ENCODE measurements around the gene HPS1.

HPS1 gene

DNA sequence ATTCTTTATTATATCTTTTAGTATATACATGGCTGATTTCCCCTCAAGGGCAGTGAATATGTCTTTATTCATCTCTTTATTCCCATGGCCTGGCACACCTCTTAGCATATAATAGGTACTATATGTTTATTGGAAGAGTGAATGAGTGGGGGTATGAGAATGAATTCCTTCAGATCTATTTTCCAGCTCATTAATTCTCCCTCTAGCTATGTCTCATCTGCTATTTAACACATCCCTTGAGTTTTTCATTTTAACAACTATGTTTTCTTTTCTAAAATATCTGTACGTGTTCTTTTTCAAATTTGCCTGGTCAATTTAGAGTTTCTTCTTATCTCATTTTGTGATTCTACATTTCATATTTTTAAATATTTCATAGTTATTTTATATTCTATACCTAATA, 14.4 kb downstream of the HPS1 start:
- DNase-seq (ENCODE audit: low spot score), result no peak

DNA sequence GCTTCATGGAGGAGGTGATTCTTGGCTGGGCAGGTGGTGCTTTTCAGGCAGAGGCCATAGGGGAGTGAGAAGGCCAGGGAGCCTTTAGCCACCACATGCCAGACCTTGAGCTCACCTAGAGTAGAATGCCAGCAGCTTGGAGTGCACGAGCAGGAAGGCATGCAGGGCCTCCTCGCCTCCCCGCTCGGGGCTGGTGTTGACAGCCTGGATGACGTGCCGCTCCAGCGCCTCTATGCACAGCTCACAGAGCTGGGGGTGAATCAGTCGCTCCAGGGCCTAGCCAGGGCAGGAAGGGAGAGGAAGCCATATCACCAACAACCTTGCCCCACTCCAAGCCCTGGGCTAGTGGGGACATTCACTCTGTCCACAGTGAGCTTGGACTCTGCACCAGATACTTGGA, 15.7 kb downstream of the HPS1 start:
- DNase-seq (ENCODE audit: low spot score), result no peak

DNA sequence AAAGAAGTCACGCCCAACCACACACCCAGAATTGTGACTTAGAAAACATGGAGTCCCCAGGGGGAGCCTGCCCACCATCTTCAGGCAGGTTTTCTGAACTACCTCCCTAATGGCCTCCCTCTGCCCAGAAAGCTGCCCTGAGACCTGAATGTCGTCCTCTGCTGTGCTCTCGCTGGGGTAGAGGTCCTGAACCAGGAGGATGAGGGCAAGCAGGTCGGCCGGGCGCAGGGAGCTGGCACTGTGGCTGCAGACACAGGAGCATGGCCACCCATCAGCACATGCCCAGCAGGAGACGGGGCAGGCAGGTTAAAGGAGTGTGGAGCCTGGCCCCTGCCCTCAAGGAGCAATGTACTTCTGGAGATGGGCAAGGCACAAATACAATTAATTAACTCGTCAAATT, 16.3 kb downstream of the HPS1 start:
- no peak for DNase-seq (ENCODE audit: low spot score)

DNA sequence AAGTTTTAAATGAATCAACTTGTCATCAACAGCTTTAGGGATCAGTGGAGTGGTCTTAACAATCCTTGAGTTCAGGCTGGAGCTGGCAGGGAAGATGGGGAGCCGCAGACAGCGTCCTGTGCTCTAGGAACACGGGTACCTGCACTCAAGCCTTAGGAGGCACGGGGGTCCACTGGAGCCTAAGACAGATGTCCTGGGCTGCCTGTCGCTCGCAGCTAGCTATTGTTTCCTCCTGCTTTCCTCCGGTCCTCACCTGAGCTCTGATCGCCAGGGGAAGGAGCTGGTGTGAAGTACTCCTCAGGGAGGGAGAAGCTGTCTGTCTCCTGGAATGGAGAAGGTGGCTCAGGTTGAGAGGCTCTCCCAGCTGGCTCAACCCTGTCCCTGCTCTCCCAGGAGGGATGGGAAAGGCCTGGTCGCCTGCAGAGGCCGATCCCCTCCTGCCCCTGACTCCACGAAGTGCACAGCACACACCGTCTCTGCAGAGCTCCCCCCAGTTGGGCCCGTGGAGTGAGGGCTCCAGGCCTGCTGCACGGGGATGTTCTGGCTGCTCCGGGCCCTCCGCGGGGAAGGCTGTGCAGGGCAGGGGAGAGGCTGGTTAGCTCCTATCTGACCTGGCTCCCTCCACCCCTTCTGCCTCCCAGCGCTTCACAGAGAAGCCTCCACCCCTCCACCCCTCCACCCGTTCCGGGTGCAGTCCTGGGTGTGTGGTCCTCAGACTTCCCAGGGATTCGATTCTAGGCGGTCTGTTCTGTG, 17.2 kb downstream of the HPS1 start:
- DNase-seq (ENCODE audit: low spot score), result no peak

DNA sequence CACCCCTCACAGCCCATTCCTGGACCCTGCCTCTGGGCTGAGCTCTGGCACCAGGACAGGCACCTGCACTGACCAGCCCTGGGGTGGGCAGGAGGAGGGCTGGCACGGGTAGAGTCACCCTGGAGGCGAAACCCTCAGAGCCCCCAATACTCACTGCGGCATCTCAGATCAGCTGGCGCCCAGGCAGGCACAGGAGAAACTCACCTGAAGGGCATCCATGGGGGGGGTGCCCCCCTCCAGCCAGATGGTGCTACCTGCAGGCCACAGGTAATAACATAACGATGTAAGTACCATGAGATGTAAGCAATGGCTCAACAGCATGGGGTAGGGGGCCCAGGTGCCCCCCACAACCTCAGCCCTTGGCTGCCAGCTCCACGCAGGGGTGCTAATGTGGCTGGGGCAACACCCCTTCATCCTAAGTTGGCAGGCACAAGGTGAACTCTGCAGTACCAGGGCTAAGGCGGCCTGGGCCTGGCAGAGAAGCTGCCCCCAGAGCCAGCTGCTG, 19.7 kb downstream of the HPS1 start:
- no peak for DNase-seq (ENCODE audit: low spot score)

DNA sequence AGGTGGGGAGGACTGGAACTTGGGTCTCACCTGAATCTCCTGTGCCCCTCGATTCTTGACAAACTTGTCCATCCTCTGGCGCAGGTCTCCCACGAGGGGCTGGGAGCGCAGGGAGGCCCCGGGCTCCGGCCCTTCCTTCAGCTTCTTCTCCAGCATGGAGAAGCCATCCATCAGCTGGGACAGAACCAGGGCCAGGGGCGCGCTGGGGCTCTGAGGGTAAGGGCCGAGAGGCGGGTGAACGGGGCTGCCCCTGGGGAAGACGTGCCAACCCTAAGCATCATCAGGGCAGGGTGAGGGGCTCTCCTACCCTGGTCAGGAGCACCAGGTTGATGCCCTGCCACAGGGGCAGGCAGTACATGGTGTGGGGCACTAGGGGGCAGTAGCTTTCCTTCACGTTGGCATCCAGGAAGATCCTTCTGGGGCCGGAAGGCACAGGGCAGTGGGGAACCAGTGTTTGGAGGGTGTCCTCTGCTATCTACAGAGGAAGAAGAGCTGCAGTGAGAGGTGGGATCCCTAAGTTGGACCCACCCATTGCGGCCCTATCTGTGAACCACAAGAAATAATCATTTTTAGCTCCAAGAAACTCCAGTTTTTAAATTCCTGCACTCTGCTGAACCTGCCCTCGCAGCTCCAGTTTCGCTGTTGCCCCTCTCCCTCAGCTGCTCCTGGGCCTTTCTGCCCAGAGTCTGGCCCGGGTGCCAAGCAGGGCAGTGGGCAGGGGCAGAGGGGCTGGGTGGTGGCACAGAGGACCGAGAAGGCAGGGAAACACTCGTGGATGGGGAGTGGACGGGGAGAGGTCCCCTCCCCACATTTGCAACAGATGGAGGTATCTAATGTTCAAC, 21.0 kb downstream of the HPS1 start:
- DNase-seq (ENCODE audit: low spot score), result no peak

DNA sequence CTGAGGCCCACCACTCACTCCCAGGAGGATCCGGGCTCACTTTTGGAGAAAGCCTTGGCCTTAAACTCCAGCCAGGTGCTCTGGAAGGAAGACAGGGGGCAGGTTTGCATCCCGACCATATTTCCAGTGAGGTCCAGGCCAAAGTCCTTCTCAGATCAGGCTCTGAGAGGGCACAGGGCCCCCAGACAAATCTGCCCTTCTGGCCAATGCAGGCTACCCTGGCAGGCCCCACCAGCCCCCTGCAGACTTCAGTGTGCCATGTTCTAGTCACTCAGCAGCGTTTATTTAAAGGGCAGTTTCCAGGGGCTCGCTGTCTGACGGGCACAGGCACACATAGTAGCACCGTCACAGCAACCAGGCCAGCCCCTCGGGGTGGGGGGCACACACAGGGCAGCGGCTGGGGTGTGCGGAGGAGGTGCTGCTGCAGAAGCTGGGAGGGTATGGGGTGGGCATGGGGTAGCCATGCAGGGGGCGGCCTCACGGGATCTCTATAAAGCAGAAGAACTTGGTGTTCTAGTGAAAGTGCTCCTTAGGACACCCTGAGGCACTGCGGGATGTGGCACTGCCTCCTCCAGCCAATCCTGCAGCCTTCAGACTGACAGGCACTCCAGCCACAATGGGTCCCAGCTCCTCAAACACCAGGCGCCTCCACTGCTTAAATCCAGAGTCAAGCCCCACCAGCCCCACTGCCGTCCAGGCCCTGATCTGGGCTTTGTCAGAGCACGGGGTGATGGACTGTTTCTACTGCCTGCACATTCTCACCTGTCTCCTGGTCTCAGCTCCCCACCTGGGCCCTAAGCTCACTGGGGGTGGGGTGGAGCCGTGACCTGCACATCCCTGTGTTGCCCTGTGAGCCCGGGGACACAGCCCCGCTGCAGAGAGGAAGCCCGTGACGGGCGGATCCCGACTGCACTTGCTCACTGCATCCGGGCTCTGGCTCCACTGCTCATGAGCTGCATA, 22.2 kb downstream of the HPS1 start:
- DNase-seq (ENCODE audit: low spot score), result no peak

DNA sequence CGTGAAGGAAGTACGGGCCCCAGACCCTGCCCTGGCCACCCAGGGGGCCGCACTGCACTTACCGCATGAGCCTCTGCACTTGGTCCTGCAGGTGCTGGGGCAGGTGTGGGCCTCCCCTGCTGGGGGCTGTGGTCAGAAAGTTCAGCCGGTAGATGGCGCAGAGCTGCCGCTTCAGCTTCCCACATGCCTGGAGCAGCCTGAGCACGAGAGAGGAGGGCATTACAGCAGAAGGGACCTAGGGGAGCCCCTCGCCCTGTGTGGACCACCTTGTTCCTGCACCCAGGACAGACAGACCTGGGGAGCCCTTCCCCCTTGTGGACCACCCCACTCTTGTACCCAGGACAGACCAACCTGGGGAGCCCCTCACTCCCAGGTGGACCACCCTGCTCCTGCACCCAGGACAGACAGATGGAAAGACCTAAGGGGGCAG, 23.0 kb downstream of the HPS1 start:
- DNase-seq (ENCODE audit: low spot score), result no peak

DNA sequence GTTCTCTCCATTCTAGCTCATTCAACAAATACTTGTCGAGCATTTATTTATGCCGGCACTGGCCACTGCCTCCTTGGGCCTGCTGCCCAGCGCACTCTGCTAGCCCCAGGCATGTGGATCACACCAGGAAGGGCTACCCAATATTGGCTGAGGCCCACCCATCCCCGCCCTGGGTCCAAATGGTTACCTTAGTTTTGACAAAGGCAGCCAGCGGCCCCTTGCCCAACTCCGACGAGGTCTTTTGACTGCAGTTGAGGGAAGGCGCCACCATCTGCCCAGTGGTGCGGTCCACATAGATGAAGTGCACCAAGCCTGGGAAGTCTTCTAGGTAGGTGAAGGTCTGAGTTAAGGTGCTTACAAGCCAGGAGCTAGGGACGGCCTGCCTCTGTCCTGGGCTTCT, 24.6 kb downstream of the HPS1 start:
- no peak for DNase-seq (ENCODE audit: low spot score)

DNA sequence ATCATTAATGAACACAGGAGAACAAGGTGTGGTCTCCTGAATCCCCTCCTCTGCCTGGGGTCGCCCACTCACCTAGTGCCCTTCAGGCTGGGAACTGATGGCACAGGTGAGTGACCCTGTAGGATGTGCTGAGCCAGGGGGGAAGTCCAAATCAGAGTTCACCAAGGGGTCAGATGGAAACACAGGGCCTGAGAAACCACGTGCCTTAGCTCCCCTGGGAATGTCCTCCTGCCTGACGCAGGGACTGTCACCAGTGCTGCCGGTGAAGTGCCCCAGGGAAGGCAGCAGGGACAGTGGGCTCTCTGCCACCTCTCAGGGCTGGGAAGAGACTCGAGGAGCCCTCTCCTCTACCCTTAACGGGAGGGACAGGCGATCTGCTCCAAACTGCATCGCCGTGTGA, 25.9 kb downstream of the HPS1 start:
- DNase-seq (ENCODE audit: low spot score), result no peak

DNA sequence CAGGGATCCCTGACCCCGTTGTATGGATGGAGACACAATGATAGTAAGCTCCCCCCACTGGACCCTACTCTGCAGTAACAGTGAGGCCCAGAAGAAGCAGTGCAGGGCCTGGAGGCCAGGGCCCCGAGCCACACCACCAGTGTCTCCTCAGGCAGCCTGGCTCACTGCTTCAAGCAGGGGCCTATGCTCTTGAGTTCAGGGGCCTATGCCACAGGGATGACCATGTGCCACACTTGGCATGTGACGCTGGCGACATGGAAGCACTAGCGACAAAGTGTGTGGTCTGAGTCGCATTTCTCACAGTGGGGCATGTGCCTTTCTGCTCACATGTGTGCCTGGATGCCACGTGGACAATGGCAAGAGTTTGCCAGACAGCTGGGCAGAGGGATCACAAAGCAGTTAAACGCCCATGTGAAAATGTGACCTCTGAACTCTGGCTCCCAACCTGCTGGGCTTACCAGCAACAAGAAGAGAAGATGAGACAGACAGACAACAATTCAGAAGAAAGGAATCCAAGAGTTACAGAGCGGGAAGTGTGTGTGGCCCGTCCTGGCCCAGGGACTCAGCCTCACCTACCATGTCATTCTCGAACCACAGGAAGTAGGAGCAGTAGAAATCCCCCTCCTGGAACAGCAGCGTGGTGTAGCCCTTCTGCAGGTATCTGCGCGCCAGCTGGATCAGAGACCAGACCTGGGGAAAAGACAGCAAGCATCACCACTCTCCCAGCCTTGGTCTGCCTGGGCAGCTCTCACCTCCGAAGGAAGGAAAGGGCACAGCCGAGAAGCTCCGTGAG, 27.1 kb downstream of the HPS1 start:
- DNase-seq (ENCODE audit: low spot score), result no peak

DNA sequence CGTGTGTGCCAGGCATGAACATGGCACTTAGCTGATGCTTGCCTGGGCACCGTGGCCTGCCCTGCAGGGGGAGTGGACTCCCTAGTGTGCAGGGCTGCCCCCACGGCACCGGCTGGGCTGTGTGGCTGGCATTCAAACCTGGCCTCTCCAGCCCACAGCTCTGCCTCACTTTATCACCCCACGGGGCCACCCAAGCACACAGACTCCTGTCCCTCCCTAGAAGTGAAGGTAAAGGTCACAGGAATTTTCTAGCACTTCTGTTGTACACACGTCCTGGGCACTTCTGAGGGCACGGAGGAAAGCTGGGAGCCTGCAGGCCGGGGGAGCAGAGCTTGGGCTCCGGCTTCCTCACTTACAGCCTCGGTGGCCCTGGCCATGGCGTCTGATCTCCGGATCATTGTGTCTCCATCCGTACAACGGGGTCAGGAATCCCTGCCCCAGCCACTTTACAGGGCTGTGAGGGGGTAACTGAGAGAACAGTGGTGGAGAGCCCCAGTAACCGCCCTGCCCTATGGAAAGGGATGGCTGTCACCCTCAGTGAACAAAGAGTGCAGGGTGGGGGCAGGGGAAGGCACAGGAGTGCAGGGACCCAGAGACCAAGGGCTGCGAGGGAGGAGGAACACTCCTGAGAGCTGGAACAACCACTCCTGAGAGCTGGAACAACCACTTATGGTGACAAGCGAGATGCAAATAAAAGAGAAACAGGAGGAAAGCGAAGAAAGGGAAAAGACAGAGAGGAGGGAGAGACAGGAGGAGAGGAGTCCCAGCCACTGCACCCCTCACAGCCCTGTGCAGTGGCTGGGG, 27.9 kb downstream of the HPS1 start:
- DNase-seq (ENCODE audit: low spot score), result no peak

DNA sequence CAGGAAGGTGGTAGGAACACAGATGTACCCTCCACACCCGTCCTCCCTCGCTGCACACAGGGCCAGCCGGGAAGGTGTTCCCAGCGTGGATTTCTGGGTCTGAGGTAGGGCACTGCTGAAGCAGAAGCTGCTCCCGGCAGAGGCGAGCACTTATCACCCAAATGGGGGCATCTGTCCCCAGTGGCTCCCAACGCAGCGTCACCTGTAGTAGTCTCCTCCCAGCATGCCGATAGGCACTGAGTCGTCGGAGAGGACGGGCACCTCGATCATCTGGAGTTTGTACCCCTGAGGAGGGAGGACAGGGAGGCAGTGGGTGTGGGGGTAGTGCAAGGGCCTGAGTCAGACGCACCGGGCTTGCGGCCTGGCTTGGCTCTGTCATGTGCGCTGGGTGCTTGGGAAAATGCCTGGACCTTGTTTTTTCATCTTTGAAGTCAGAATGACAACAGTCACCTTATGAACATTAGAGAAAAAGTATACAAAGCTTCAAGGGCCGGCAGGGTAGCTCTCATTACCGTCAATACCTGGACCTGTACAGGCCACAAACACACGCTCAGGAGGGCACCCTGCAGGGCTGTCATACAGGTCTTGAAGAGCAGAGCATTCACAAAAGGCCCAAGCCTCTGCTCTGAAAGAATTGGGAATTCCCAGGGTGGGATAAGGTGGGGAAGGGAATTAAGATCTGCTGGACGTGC, 28.6 kb downstream of the HPS1 start:
- DNase-seq (ENCODE audit: low spot score), result no peak

DNA sequence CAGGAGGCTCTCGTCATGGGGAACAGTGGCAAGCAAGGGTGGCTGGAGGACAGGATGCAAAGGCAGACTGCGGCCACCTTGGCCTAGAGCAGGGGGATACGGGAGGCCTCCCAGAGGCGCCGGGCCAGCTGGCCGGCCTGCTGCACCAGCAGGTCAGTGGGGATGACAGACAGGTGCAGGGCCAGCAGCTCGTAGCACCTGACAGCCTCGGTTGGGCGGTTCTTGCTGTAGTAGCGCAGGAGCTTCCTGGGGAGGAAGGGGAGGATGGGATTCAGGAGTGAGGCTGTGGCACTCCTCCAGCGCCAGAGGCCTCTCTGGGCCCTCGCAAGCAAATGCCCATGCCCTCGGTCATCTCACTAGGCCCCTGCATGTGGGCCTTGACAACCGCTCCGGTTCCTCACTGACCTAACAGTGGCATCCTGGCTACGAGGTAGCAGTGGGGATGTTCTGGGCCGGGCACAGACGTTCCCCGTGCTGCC, 29.2 kb downstream of the HPS1 start:
- no peak for DNase-seq (ENCODE audit: low spot score)

DNA sequence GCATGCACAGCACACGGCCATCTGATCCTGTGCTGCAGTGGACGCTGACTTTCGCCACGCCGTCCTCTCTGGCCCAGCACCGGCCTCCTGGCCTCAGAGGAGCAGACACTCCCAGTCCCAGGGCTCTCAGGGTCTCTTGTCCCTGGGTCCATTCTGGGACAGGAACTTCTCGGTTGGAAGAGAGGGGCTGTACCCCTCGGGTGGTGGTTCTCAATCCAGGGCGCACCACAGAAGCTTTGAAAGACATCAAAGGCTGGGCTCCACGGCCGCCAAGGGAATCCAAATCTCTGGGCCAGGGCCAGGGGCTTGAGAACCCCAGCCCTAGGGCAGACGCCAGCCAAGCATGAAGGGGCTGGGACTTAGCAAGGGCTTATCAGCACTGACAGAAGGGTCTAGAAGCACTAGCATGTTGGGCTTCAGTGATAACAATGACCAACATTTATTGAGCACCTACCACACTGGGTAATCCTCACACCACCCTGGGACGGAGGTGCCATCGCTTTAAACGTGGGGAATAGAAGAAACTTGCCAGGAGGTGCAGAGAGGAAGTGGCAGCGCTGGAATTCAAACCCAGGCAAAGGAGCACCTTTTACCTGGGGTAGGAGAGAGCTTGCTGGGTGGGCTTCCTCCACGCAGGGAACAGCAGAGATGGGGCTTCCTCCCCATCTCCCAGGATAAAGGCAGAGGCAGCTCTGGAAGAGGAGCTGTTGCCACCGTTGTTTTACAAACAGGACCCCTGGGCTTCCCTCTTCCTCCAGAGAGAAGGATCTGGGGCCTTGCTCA, 29.9 kb downstream of the HPS1 start:
- no peak for DNase-seq (ENCODE audit: low spot score)

DNA sequence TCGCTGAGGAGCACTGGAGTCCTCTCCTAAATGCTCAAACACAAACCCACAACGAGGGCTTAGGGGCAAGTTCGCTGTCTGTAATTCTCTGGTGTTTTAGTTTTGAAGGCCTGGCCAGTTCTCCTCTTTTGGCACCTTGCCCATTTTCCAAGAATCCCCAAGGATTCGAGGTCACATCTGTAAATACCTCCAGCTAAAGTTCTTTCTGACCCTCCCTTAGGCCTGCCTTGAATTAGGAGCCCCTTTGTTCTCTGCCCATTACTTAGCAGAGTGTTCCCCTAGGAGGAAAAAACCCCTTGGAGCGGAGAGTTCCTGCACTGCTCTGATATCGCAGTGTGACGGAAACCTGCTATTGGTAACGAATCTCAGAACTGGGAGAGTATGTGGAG, 31.0 kb downstream of the HPS1 start:
- DNase-seq (ENCODE audit: low spot score), result no peak

DNA sequence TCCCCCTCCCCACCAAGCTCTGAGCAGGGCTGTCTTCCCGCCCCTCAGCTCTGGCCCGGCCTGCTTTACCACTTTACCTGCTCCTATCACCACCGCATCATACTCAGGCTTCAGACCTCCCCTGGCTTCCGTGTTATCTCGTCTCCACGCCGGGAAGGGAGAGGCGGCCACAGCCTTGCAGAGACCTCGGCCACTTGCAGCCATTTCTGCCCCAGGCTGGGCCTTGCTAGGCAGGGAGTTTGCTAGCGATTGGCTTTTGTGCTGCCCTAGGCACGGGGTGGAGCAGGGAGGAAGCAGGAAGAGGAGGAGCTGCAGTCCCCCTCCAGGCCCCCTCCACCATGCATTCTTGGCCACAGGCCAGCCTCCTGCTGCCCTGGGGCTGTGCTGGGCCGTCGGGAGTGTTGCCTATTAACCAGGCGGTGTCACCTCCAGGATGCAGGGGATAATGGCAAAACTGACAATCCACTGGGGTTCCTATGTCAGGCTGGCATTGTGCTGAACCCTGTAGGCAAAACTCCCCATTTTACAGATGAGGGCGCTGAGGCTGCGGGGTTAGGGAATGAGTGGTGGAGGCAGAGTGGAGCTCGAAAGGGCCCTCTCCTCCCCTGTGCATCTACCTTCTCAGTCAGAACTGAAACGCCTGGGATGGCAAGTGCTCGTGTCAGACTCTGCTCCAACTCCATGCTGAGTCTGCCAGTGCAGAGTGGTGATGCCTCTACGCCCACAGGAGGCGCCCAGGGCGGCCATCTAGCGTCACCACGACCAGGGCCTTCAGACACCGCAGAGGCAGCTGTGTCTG, 31.6 kb downstream of the HPS1 start, which contains the start of gene PYROXD2:
PYROXD2 (minus strand) TSS at position 251 of the 799 bp plus-strand sequence; CDS start at position 204, 47 bp downstream.
- DNase-seq (ENCODE audit: low spot score), result peak; percentile 82

DNA sequence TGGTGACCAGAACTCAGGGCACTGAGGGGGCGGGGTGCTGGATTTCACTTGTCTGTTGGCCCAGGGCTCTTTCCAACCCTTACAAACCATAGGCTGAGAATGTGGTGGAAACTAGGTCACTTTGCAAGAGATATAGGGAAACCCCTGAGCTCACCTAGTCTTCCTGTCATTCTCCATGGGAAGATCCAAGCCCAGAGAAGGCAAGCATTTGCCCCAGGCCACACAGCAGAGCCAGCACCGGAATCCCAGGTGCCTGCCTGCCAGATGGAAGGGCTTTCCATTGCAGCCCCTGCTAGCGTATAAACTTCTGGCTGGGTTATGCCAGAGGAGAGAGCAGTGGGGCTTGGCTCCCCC, 32.2 kb downstream of the HPS1 start:
- no peak for DNase-seq (ENCODE audit: low spot score)
